ENCODE measurements around the gene P2RY6. TPM values are rescaled to one million over a fixed set of nuclear protein-coding genes. Genes with fewer than 3 reads are reported as not detected.
A peak's percentile ranks its signal among the peaks of the same experiment; 100 is the strongest.

Gene P2RY6
- polyA plus RNA-seq (2011; rRNA removed) = 6.8 and 8.4 TPM in 2 replicates
- 37.8 and 59.4 TPM in 2 replicates for polyA plus RNA-seq (2012; cell fraction: cytosol; rRNA removed)
- polyA plus RNA-seq (2012; cell fraction: nucleus; rRNA removed) = 64.4 and 119 TPM in 2 replicates
- 8.8 to 11.2 TPM (median 9.1 TPM) in 3 replicates for polyA plus RNA-seq (2017; fragmentation: RNase III; extraction: RNeasy Plus Mini Kit Qiagen cat#74134 plus additional on column Dnase treatment)
- 7.6 and 11.6 TPM in 2 replicates for polyA minus RNA-seq (2011; rRNA and poly(A)+ RNA removed)

GRCh38 chr11:73271936-73272679 lies at the start of gene P2RY6:
Gene P2RY6 (plus strand): TSS chr11:73272338. CDS start chr11:73296519, 24,181 bp downstream.
- TF ChIP-seq GATA3 (IDR thresholded peaks at IDR 0.05; ENCODE audit: borderline replicate concordance) (peak; percentile 81), ATOH8 (CRISPR knock-in tag; IDR thresholded peaks at IDR 0.05; ENCODE audit: low read depth) (peak; percentile 75; the same call in 1 of the 2 replicates), POLR2A (IDR thresholded peaks at IDR 0.05; ENCODE audit: low read length) (peak; percentile 30; the same call in 1 of the 2 replicates), HOXB13 (CRISPR knock-in tag; IDR thresholded peaks at IDR 0.05; ENCODE audit: low read depth) (0 out of 2 replicates have a peak, but pooled peaks have one; percentile 40), NFE2L2 (conservative IDR thresholded peaks at IDR 0.05; ENCODE audit: low read length) (peak; percentile 85), JUN (IDR thresholded peaks at IDR 0.05) (peak in 1 of 2 experiments; percentile 27; a peak in 1 of 5 replicates), REST (IDR thresholded peaks at IDR 0.05) (no peak), PBX3 (IDR thresholded peaks at IDR 0.05) (peak; percentile 44; the same call in 1 of the 2 replicates), ZNF302 (CRISPR knock-in tag; IDR thresholded peaks at IDR 0.05) (peak; percentile 56; the same call in 1 of the 2 replicates), TP53 (CRISPR knock-in tag; IDR thresholded peaks at IDR 0.05) (no peak), HOXB5 (CRISPR knock-in tag; IDR thresholded peaks at IDR 0.05) (peak; percentile 67; the same call in 1 of the 2 replicates), SMC3 (IDR thresholded peaks at IDR 0.05) (no peak), MAZ (IDR thresholded peaks at IDR 0.05; ENCODE audit: borderline replicate concordance, low read depth, low read length) (no peak), FOXS1 (CRISPR knock-in tag; IDR thresholded peaks at IDR 0.05) (0 out of 2 replicates have a peak, but pooled peaks have one; percentile 48), BCL3 (IDR thresholded peaks at IDR 0.05) (no peak), MAX (IDR thresholded peaks at IDR 0.05) (peak; percentile 54), CHD2 (IDR thresholded peaks at IDR 0.05; ENCODE audit: low read length, partially characterized antibody) (peak; percentile 27), RCOR1 (IDR thresholded peaks at IDR 0.05; ENCODE audit: low read depth, low read length) (no peak), FOSL2 (IDR thresholded peaks at IDR 0.05) (no peak), FOSL2 (CRISPR knock-in tag; IDR thresholded peaks at IDR 0.05) (peak; percentile 91), MAFK (IDR thresholded peaks at IDR 0.05; ENCODE audit: partially characterized antibody) (peak; percentile 98), E2F6 (IDR thresholded peaks at IDR 0.05; ENCODE audit: borderline replicate concordance, low read depth) (peak; percentile 53; the same call in 1 of the 2 replicates)
- ChIA-PET POLR2A (interaction anchor here (1.0 kb wide), 1 partner anchor 14 kb away, joined by 3 read pairs; no protein-coding TSS in a partner anchor), CTCF (interaction anchor here (0.9 to 16.0 kb wide), 9 partner anchors 9 to 588 kb away, joined by 3 to 224 read pairs (median 4); no protein-coding TSS in a partner anchor)
- WGBS (ENCODE audit: missing lambda C conversion rate) = 23% methylated on average over 16 of the region's 17 CpGs
- Histone ChIP-seq H3K4me1 (peaks cover 47% of the 10 kb centered on the region), H3K4me2 (peak within 1 kb of the TSS; percentile 90), H3K4me3 (peak within 1 kb of the TSS; percentile 47), H3K27ac (peak within 1 kb of the TSS; percentile 88 to 91), H3K9me3 (no peaks in the 10 kb centered on the region)
- DNase-seq (ENCODE audit: low read depth in 1 of 2, low spot score in 1 of 2) = peak; percentile 93 to 97
- FAIRE-seq = peak; percentile 96
- peak; percentile 80 to 91 for ATAC-seq
